T-helper 1 cell treated with Interleukin-12 subunit alpha and Interleukin-12 subunit beta and Interleukin-4 antibody, amounts not matched to agents 30 μg/mL and 1 μg/mL, for 36 hours (primary cell): ENCODE measurements around the gene SPEF2.

Experiments used
- H3K27ac Mint-ChIP-seq: one replicate; pipeline ENCODE4 v1.8.0; 2021; ENCODE audit warnings: mild to moderate bottlenecking, mixed read lengths
- H3K27me3 Mint-ChIP-seq: one replicate; pipeline ENCODE4 v1.8.0; 2021; ENCODE audit warnings: low read depth, mixed read lengths
- H3K36me3 Mint-ChIP-seq: one replicate; pipeline ENCODE4 v1.8.0; 2021; ENCODE audit warnings: low read depth, mixed read lengths
- H3K4me1 Mint-ChIP-seq: one replicate; pipeline ENCODE4 v1.8.0; 2021; ENCODE audit warnings: low read depth, mixed read lengths
- H3K4me3 Mint-ChIP-seq: one replicate; pipeline ENCODE4 v1.8.0; 2021; ENCODE audit warnings: mild to moderate bottlenecking, moderate library complexity, mixed read lengths
- H3K9me3 Mint-ChIP-seq: one replicate; pipeline ENCODE4 v1.8.0; 2021; ENCODE audit warnings: mixed read lengths

SPEF2 gene

DNA sequence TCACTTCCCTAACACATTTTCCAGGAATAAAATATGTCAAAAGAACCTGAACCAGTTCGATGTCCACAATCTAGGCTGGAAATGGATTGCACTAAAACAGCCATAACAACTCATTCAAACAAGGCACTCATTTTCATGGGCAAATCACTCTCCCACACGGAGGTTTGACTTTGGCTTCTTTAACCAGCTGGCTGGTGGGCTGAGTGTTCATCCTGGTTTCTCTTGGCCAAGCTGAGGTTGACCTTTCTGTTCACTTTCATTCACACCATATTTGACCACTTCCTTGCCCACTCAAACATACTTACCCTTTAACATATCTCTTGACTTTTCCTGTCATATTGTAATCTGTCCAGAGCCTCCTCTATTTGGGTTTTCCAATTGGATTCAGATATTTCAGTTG, 244.5 kb downstream of the SPEF2 start:
- Mint-ChIP-seq H3K27me3 (no peaks in the 10 kb centered on the region), H3K4me1 (peaks cover 66% of the 10 kb centered on the region), H3K36me3 (peaks cover 83% of the 10 kb centered on the region), H3K27ac (no peak overlapping the region), H3K9me3 (peaks cover 9% of the 10 kb centered on the region), H3K4me3 (peak overlapping the region; percentile 85)

DNA sequence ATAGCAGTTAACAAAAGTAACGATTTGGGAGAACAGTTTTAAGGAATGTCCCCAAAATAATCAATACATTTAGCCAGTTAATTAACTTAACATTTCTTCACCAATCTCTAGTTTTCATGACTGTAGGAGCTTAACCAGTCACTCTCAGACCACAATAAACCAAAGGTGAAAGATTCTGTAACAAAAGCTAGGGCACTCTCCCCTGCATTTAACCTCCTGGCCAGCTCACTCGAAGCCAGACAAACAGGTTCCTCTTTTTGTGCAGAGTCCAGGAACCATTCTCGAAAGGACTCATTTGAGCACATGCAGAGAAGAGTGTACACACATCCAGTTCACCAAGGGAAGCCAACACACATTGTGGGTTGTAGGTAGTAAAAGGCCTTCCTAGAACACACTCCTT, 245.5 kb downstream of the SPEF2 start:
- Mint-ChIP-seq H3K27me3 (no peaks in the 10 kb centered on the region), H3K4me3 (peak overlapping the region; percentile 85), H3K36me3 (peaks cover 89% of the 10 kb centered on the region), H3K9me3 (peaks cover 9% of the 10 kb centered on the region), H3K4me1 (peaks cover 68% of the 10 kb centered on the region), H3K27ac (peak overlapping the region; percentile 29)
